ENCODE data around the gene KCTD1.

GRCh38 chr18:26566874-26567555 is 18.7 kb upstream of the KCTD1 start:
- TF ChIP-seq POLR2A (IDR thresholded peaks at IDR 0.05; ENCODE audit: low read length) (no peak), GATA1 (IDR thresholded peaks at IDR 0.05; ENCODE audit: low read depth, low read length) (no peak)

Data from erythroblast (primary cell).